Measurements from ENCODE around the gene CCDC121. TPM values are rescaled to one million over a fixed set of nuclear protein-coding genes. Genes with fewer than 3 reads are reported as not detected.
A peak's percentile ranks its signal among the peaks of the same experiment; 100 is the strongest.

CCDC121 gene
- total RNA-seq, 1 donor from 2014 or later = 1.6 TPM

- no peaks in the 10 kb centered on the region for H3K9me3 ChIP-seq (ENCODE audit: insufficient read depth, low read depth, low read length)
- H3K4me3 ChIP-seq (ENCODE audit: insufficient read depth, low read depth, low read length) = no peak overlapping the region
- Mint-ChIP-seq H3K36me3 (ENCODE audit: low read depth, unreplicated experiment) (peaks cover 3% of the 10 kb centered on the region), H3K27ac (ENCODE audit: unreplicated experiment) (no peak overlapping the region), H3K27me3 (ENCODE audit: low read depth, unreplicated experiment) (no peaks in the 10 kb centered on the region), H3K4me1 (ENCODE audit: low read depth, unreplicated experiment) (peaks cover 12% of the 10 kb centered on the region), H3K9me3 (ENCODE audit: unreplicated experiment) (no peaks in the 10 kb centered on the region), H3K4me3 (ENCODE audit: unreplicated experiment) (no peak overlapping the region)
- FAIRE-seq (no peak), DNase-seq (ENCODE audit: low read depth) (no peak)
- peak overlapping the region; percentile 44 for H3K27ac ChIP-seq (ENCODE audit: low read depth, low read length)
- peaks cover 3% of the 10 kb centered on the region for H3K79me2 ChIP-seq (ENCODE audit: insufficient read depth, low read length)
- peaks cover 46% of the 10 kb centered on the region for H3K36me3 ChIP-seq (ENCODE audit: insufficient read depth, low read length)
- no peaks in the 10 kb centered on the region for H4K20me1 ChIP-seq (ENCODE audit: insufficient read depth, low read length)
- TF ChIP-seq CTCF (IDR thresholded peaks at IDR 0.05; ENCODE audit: insufficient read depth, low read depth, low read length) (no peak), EZH2 (IDR thresholded peaks at IDR 0.05; ENCODE audit: insufficient read depth, low read length) (no peak)
- no peak overlapping the region for H2AFZ ChIP-seq (ENCODE audit: low read depth, low read length)
- H3K27me3 ChIP-seq (ENCODE audit: insufficient read depth, low read length) = no peaks in the 10 kb centered on the region
- no peak overlapping the region for H3K4me2 ChIP-seq (ENCODE audit: low read length)
- H3K4me1 ChIP-seq (ENCODE audit: insufficient read depth, low read length) = peaks cover 25% of the 10 kb centered on the region
- H3K9ac ChIP-seq (ENCODE audit: low read length) = no peak overlapping the region
Measured at GRCh38 chr2:27640722-27641245, 12.0 kb upstream of the CCDC121 start.

- Histone ChIP-seq H4K20me1 (ENCODE audit: insufficient read depth, low read length) (no peaks in the 10 kb centered on the region), H3K27ac (ENCODE audit: low read depth, low read length) (peak overlapping the region; percentile 89), H3K27me3 (ENCODE audit: insufficient read depth, low read length) (no peaks in the 10 kb centered on the region), H2AFZ (ENCODE audit: low read depth, low read length) (no peak overlapping the region), H3K9me3 (ENCODE audit: insufficient read depth, low read depth, low read length) (no peaks in the 10 kb centered on the region), H3K4me3 (ENCODE audit: insufficient read depth, low read depth, low read length) (peak overlapping the region; percentile 27), H3K79me2 (ENCODE audit: insufficient read depth, low read length) (no peaks in the 10 kb centered on the region), H3K4me1 (ENCODE audit: insufficient read depth, low read length) (peaks cover 25% of the 10 kb centered on the region), H3K4me2 (ENCODE audit: low read length) (peak overlapping the region; percentile 75), H3K36me3 (ENCODE audit: insufficient read depth, low read length) (peaks cover 60% of the 10 kb centered on the region), H3K9ac (ENCODE audit: low read length) (peak overlapping the region; percentile 64)
- peak; percentile 94 for DNase-seq (ENCODE audit: low read depth)
- H3K27ac Mint-ChIP-seq (ENCODE audit: unreplicated experiment) = no peak overlapping the region
- FAIRE-seq = peak; percentile 83
- H3K4me3 Mint-ChIP-seq (ENCODE audit: unreplicated experiment) = no peak overlapping the region
- TF ChIP-seq CTCF (IDR thresholded peaks at IDR 0.05; ENCODE audit: insufficient read depth, low read depth, low read length) (no peak), EZH2 (IDR thresholded peaks at IDR 0.05; ENCODE audit: insufficient read depth, low read length) (no peak)
- peaks cover 14% of the 10 kb centered on the region for H3K36me3 Mint-ChIP-seq (ENCODE audit: low read depth, unreplicated experiment)
- no peaks in the 10 kb centered on the region for H3K27me3 Mint-ChIP-seq (ENCODE audit: low read depth, unreplicated experiment)
- peaks cover 12% of the 10 kb centered on the region for H3K4me1 Mint-ChIP-seq (ENCODE audit: low read depth, unreplicated experiment)
- no peaks in the 10 kb centered on the region for H3K9me3 Mint-ChIP-seq (ENCODE audit: unreplicated experiment)
Measured at GRCh38 chr2:27638709-27639108, 9.9 kb upstream of the CCDC121 start.

- H3K9me3 Mint-ChIP-seq (ENCODE audit: unreplicated experiment) = no peaks in the 10 kb centered on the region
- peak; percentile 97 for DNase-seq (ENCODE audit: low read depth)
Measured at GRCh38 chr2:27638037-27638637, 9.3 kb upstream of the CCDC121 start.

More at GRCh38 chr2:27638037-27638637, 9.3 kb upstream of the CCDC121 start:
- Histone ChIP-seq H3K36me3 (ENCODE audit: insufficient read depth, low read length) (peaks cover 63% of the 10 kb centered on the region), H2AFZ (ENCODE audit: low read depth, low read length) (no peak overlapping the region), H3K9me3 (ENCODE audit: insufficient read depth, low read depth, low read length) (no peaks in the 10 kb centered on the region), H3K27ac (ENCODE audit: low read depth, low read length) (peak overlapping the region; percentile 89), H3K79me2 (ENCODE audit: insufficient read depth, low read length) (peaks cover 2% of the 10 kb centered on the region), H3K4me2 (ENCODE audit: low read length) (peak overlapping the region; percentile 75), H3K9ac (ENCODE audit: low read length) (peak overlapping the region; percentile 64), H3K27me3 (ENCODE audit: insufficient read depth, low read length) (no peaks in the 10 kb centered on the region), H4K20me1 (ENCODE audit: insufficient read depth, low read length) (no peaks in the 10 kb centered on the region), H3K4me1 (ENCODE audit: insufficient read depth, low read length) (peaks cover 25% of the 10 kb centered on the region), H3K4me3 (ENCODE audit: insufficient read depth, low read depth, low read length) (peak overlapping the region; percentile 27)
- H3K4me1 Mint-ChIP-seq (ENCODE audit: low read depth, unreplicated experiment) = peaks cover 12% of the 10 kb centered on the region
- TF ChIP-seq CTCF (IDR thresholded peaks at IDR 0.05; ENCODE audit: insufficient read depth, low read depth, low read length) = no peak
- no peak for TF ChIP-seq EZH2 (IDR thresholded peaks at IDR 0.05; ENCODE audit: insufficient read depth, low read length)
- no peaks in the 10 kb centered on the region for H3K27me3 Mint-ChIP-seq (ENCODE audit: low read depth, unreplicated experiment)
- peak; percentile 92 for FAIRE-seq
- no peak overlapping the region for H3K27ac Mint-ChIP-seq (ENCODE audit: unreplicated experiment)
- H3K36me3 Mint-ChIP-seq (ENCODE audit: low read depth, unreplicated experiment) = peaks cover 15% of the 10 kb centered on the region
- no peak overlapping the region for H3K4me3 Mint-ChIP-seq (ENCODE audit: unreplicated experiment)

All from astrocyte (in vitro differentiated cells and primary cell).